Measurements from ENCODE around the gene CSF3.

The CSF3 gene

DNA sequence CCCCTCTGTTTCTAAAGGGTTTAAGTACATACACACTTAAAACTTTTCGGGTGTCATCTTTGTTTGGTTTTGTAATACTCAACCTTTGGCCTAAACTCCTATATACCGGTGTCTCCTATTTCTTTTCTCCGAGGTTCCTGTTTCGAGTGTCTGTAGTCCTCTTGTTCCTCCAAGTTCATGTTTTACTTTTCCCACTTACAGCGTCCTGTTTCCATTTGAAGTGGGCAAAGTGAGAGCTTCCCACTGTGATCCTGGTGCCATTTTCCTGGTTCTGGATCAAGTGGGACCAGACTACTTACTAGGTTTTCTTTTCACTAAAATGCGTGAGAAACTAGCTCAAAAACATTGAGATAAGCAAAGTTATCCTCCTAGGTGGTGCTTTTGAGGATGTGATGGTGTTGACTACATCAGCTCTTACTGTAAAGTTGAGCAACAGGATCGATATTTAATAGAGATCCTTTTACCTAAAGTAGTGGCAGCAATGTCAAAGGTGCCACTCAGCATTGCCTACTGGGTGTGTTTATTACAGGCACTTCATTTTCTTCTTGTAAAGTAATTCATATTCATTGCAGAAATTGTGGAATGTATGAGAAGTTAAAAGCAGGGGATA lies 33.4 kb upstream of the CSF3 start:
- TF ChIP-seq, protein P1, sequence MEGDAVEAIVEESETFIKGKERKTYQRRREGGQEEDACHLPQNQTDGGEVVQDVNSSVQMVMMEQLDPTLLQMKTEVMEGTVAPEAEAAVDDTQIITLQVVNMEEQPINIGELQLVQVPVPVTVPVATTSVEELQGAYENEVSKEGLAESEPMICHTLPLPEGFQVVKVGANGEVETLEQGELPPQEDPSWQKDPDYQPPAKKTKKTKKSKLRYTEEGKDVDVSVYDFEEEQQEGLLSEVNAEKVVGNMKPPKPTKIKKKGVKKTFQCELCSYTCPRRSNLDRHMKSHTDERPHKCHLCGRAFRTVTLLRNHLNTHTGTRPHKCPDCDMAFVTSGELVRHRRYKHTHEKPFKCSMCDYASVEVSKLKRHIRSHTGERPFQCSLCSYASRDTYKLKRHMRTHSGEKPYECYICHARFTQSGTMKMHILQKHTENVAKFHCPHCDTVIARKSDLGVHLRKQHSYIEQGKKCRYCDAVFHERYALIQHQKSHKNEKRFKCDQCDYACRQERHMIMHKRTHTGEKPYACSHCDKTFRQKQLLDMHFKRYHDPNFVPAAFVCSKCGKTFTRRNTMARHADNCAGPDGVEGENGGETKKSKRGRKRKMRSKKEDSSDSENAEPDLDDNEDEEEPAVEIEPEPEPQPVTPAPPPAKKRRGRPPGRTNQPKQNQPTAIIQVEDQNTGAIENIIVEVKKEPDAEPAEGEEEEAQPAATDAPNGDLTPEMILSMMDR (conservative IDR thresholded peaks at IDR 0.05): no peak
- peak overlapping the region; percentile 97 for H3K27ac ChIP-seq

DNA sequence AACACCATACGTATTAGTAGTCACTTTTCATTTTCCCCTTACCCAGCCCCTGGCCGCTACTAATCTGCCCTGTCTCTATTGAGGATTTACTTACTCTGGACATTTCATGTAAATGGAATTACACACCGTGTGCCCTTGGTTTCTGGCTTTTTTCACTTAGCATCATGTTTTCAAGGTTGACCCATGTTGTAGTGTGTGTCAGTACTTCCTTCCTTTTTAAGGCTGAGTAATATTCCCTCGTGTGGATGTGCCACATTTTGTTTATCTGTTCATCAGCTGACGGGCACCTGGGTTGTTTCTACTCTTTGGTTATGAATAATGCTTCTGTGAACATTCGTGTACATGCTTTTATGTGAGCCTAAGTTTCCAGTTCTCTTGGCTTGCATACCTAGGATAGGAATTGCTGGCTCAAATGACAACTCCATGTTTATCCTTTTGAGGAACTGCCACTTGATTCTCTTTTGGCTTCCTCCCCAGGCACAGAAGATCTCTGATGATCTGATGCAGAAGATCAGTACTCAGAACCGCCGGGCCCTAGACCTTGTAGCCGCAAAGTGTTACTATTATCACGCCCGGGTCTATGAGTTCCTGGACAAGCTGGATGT lies 26.9 kb upstream of the CSF3 start:
- TF ChIP-seq, protein P1 (conservative IDR thresholded peaks at IDR 0.05): no peak
- no peak overlapping the region for H3K27ac ChIP-seq

GRCh38 chr17:39994448-39994847 lies 20.8 kb upstream of the CSF3 start:
- TF ChIP-seq, protein P1 (conservative IDR thresholded peaks at IDR 0.05): no peak
- H3K27ac ChIP-seq: no peak overlapping the region

- H3K27ac ChIP-seq: no peak overlapping the region
- TF ChIP-seq, protein P1 (conservative IDR thresholded peaks at IDR 0.05): no peak
These were observed 19.8 kb upstream of the CSF3 start for GRCh38 chr17:39995438-39995837.

GRCh38 chr17:39996162-39996561 lies 19.1 kb upstream of the CSF3 start:
- no peak overlapping the region for H3K27ac ChIP-seq

DNA sequence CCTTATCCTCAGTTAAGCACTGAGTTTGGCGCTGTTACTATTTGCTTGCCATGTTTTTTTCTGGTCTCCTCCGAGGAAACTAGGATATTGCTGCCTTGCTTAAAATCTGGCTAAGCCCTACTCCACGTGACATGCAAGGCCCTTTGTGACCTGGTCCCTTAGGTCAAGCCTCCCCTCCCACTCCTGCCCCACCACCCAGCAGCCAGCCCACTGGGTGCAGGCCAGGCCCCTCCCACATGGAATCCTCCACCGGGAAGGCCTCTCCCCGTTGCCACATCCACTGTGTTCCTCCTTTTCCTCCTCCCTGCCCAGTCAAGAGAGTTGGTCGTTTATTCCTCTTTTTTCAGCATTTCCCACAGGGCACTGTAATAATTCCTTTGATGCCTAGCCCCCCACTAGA lies 18.4 kb upstream of the CSF3 start:
- H3K27ac ChIP-seq: no peak overlapping the region
- TF ChIP-seq, protein P1 (conservative IDR thresholded peaks at IDR 0.05): no peak

More at GRCh38 chr17:39996162-39996561, 19.1 kb upstream of the CSF3 start:
- TF ChIP-seq, protein P1 (conservative IDR thresholded peaks at IDR 0.05): no peak

DNA sequence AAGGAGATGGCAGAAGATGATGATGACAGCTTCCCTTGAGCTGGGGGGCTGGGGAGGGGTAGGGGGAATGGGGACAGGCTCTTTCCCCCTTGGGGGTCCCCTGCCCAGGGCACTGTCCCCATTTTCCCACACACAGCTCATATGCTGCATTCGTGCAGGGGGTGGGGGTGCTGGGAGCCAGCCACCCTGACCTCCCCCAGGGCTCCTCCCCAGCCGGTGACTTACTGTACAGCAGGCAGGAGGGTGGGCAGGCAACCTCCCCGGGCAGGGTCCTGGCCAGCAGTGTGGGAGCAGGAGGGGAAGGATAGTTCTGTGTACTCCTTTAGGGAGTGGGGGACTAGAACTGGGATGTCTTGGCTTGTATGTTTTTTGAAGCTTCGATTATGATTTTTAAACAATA lies 17.7 kb upstream of the CSF3 start:
- TF ChIP-seq, protein P1 (conservative IDR thresholded peaks at IDR 0.05): no peak
- no peak overlapping the region for H3K27ac ChIP-seq

Data from VCaP (cell line).